ENCODE measurements around the gene FAM180A.
"Not testable (repeated sequence)": the region's sequence is repeated elsewhere in the genome, so short reads cannot be mapped to it uniquely, and the experiment has no call there.

Gene FAM180A

GRCh38 chr7:135744938-135745702, 3.5 kb downstream of the FAM180A start:
- no peak for TF ChIP-seq CTCF (IDR thresholded peaks at IDR 0.05; ENCODE audit: low read depth, low read length)
- H3K4me3 ChIP-seq (replicated peaks in 1 of 2; ENCODE audit: low read depth in 2 of 2, low read length in 2 of 2) = no peak overlapping the region
- peak; percentile 67 to 93 for DNase-seq (ENCODE audit: low read depth in 2 of 2)

- peak; percentile 75 to 81 for DNase-seq (ENCODE audit: low read depth in 2 of 2)
- no peak for TF ChIP-seq CTCF (IDR thresholded peaks at IDR 0.05; ENCODE audit: low read depth, low read length)
- H3K4me3 ChIP-seq (replicated peaks in 1 of 2; ENCODE audit: low read depth in 2 of 2, low read length in 2 of 2) = no peak overlapping the region
These were observed 4.5 kb downstream of the FAM180A start for GRCh38 chr7:135743907-135744731.

GRCh38 chr7:135742371-135742770, 6.2 kb downstream of the FAM180A start:
- no peak for TF ChIP-seq CTCF (IDR thresholded peaks at IDR 0.05; ENCODE audit: low read depth, low read length)
- H3K4me3 ChIP-seq (replicated peaks in 1 of 2; ENCODE audit: low read depth in 2 of 2, low read length in 2 of 2) = no peak overlapping the region
- peak in 1 of 2 donors; percentile 72 for DNase-seq (ENCODE audit: low read depth in 2 of 2)

GRCh38 chr7:135741905-135742304, 6.7 kb downstream of the FAM180A start:
- peak in 1 of 2 donors; percentile 19 for DNase-seq (ENCODE audit: low read depth in 2 of 2)
- H3K4me3 ChIP-seq (replicated peaks in 1 of 2; ENCODE audit: low read depth in 2 of 2, low read length in 2 of 2) = no peak overlapping the region
- no peak for TF ChIP-seq CTCF (IDR thresholded peaks at IDR 0.05; ENCODE audit: low read depth, low read length)

GRCh38 chr7:135740889-135741288, 7.7 kb downstream of the FAM180A start:
- TF ChIP-seq CTCF (IDR thresholded peaks at IDR 0.05; ENCODE audit: low read depth, low read length) = no peak
- no peak for DNase-seq (ENCODE audit: low read depth in 2 of 2)

GRCh38 chr7:135737306-135737647, 11.3 kb downstream of the FAM180A start:
- DNase-seq (ENCODE audit: low read depth in 2 of 2); H3K4me3 ChIP-seq (replicated peaks in 1 of 2; ENCODE audit: low read depth in 2 of 2, low read length in 2 of 2): not testable (repeated sequence)

More at GRCh38 chr7:135740889-135741288, 7.7 kb downstream of the FAM180A start:
- no peak overlapping the region for H3K4me3 ChIP-seq (replicated peaks in 1 of 2; ENCODE audit: low read depth in 2 of 2, low read length in 2 of 2)

GRCh38 chr7:135736586-135737305, 11.9 kb downstream of the FAM180A start:
- H3K4me3 ChIP-seq (replicated peaks in 1 of 2; ENCODE audit: low read depth in 2 of 2, low read length in 2 of 2) = no peak overlapping the region
- DNase-seq (ENCODE audit: low read depth in 2 of 2) = no peak
- TF ChIP-seq CTCF (IDR thresholded peaks at IDR 0.05; ENCODE audit: low read depth, low read length) = no peak

Measured in cardiac fibroblast (primary cell).